ENCODE measurements around the gene KANK4. TPM values are rescaled to one million over a fixed set of nuclear protein-coding genes. Genes with fewer than 3 reads are reported as not detected.

The KANK4 gene
- total and polyA plus RNA-seq, 2 of the 4 experiments (the other 2 are of a cell fraction): not detected

GRCh38 chr1:62321446-62321845 lies 2.2 kb upstream of the KANK4 start:
- Histone ChIP-seq H3K4me1 (ENCODE audit: control insufficient read depth, insufficient read depth, low read length) (no peaks in the 10 kb centered on the region), H2AK9ac (replicated peaks; ENCODE audit: low read depth, low read length, poor library complexity) (no peak overlapping the region), H3K23ac (ENCODE audit: low read depth, low read length) (no peak overlapping the region), H3K4ac (ENCODE audit: low read depth, low read length) (no peak overlapping the region), H2BK20ac (ENCODE audit: low read depth, low read length) (no peak overlapping the region), H2BK120ac (ENCODE audit: low read depth, low read length) (no peak overlapping the region), H2BK5ac (ENCODE audit: low read depth, low read length, poor library complexity, severe bottlenecking) (no peak overlapping the region), H3K9me1 (ENCODE audit: insufficient read depth, low read length) (no peaks in the 10 kb centered on the region), H2AK5ac (ENCODE audit: low read depth, low read length) (no peak overlapping the region), H3K9me3 (ENCODE audit: control insufficient read depth, insufficient read depth, low read length) (0 out of 2 replicates have a peak, but pooled peaks cover 1% of the 10 kb centered on the region), H3K9ac (ENCODE audit: low read depth, low read length) (no peak overlapping the region), H4K8ac (ENCODE audit: low read depth in 2 of 2, low read length in 2 of 2) (no peak overlapping the region), H3K79me1 (ENCODE audit: low read depth in 1 of 2, low read length in 2 of 2) (no peaks in the 10 kb centered on the region), H3K27ac (ENCODE audit: insufficient read depth, low read length) (no peak overlapping the region), H2AFZ (replicated peaks; ENCODE audit: low read length, poor library complexity) (no peak overlapping the region), H3K18ac (ENCODE audit: low read depth, low read length) (no peak overlapping the region), H4K5ac (ENCODE audit: low read depth, low read length) (no peak overlapping the region), H3K27me3 (ENCODE audit: control insufficient read depth, insufficient read depth, low read length) (peaks cover 16% of the 10 kb centered on the region), H3K4me2 (ENCODE audit: low read depth, low read length) (no peak overlapping the region), H3K14ac (replicated peaks; ENCODE audit: low read depth, low read length) (no peak overlapping the region), H2BK15ac (ENCODE audit: low read depth, low read length) (no peak overlapping the region), H4K91ac (ENCODE audit: insufficient read depth, low read depth, low read length) (no peak overlapping the region), H3K4me3 (ENCODE audit: insufficient read depth, low read depth, low read length) (no peak overlapping the region), H3K56ac (ENCODE audit: extremely low read depth, insufficient read depth, low read length) (no peak overlapping the region), H3K36me3 (ENCODE audit: control insufficient read depth, insufficient read depth, low read length) (no peaks in the 10 kb centered on the region), H4K20me1 (ENCODE audit: insufficient read depth, low read length) (no peaks in the 10 kb centered on the region)
- WGBS, 2 experiments (ENCODE audit: extremely low coverage in 2 of 2, insufficient read length in 1 of 2): no CpG with 5 or more reads among the region's 3 CpGs
- TF ChIP-seq FOS (IDR thresholded peaks at IDR 0.05; ENCODE audit: low read depth, low read length): peak; percentile 34; the same call in 1 of the 2 replicates
- no peak for TF ChIP-seq RFX5 (IDR thresholded peaks at IDR 0.05; ENCODE audit: low read depth, low read length)
- TF ChIP-seq NFE2L2 (IDR thresholded peaks at IDR 0.05; ENCODE audit: low read depth, low read length): no peak
- TF ChIP-seq CTCF (conservative IDR thresholded peaks at IDR 0.05; ENCODE audit: low read depth, low read length): no peak
- no peak for TF ChIP-seq BHLHE40 (IDR thresholded peaks at IDR 0.05; ENCODE audit: low read depth, low read length)
- no peak for TF ChIP-seq SMC3 (IDR thresholded peaks at IDR 0.05; ENCODE audit: low read depth, low read length)
- BruUV-seq (replicated peaks): no TSS peak
- dilution Hi-C loops (cut with HindIII; ENCODE audit: low sequenced_read_pairs, unreplicated experiment): no loop called here
- POLR2A ChIA-PET (ENCODE audit: unreplicated experiment): no interaction called here
- ATAC-seq (ENCODE audit: low read depth) (peak; percentile 69), DNase-seq (peak; percentile 42)
- intact Hi-C loops (cut with micrococcal nuclease): no loop called here
- CTCF ChIA-PET: interaction anchor here (0.6 kb wide), 1 partner anchor 392 kb away, joined by 3 read pairs; no protein-coding TSS in a partner anchor
- in situ Hi-C loops (cut with MboI; ENCODE audit: low sequenced_read_pairs): no loop called here

Measured in IMR-90 (cell line).